ENCODE measurements around the gene GLCCI1. TPM values are rescaled to one million over a fixed set of nuclear protein-coding genes. Genes with fewer than 3 reads are reported as not detected.

The GLCCI1 gene
- total RNA-seq, 1 experiment from 2014 or later, result 55.7 TPM

DNA sequence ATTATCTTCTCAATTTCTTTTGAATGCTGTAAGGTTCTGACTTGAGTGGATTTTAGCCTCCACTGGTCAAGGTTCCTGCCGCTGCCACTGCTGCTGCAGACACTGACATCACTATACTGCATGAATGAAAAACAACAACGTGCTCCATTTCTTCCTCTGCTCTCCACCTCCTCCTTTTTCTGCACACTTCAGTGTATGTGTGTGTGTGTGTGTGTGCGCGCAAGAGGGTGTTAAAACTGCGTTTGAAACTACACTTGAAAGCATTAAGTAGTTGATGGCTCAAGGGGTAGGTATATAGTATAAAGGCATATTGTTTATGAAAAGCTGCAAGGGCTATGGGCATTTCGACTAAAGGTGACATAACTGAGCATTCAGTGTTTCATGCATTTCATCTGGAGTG, 3.5 kb downstream of the GLCCI1 start:
- peak overlapping the region; percentile 46 for H3K27ac ChIP-seq (ENCODE audit: low read length)
- no peak overlapping the region for H2AFZ ChIP-seq (ENCODE audit: low read length)
- peak overlapping the region; percentile 64 for H3K9ac ChIP-seq (ENCODE audit: low read length)

DNA sequence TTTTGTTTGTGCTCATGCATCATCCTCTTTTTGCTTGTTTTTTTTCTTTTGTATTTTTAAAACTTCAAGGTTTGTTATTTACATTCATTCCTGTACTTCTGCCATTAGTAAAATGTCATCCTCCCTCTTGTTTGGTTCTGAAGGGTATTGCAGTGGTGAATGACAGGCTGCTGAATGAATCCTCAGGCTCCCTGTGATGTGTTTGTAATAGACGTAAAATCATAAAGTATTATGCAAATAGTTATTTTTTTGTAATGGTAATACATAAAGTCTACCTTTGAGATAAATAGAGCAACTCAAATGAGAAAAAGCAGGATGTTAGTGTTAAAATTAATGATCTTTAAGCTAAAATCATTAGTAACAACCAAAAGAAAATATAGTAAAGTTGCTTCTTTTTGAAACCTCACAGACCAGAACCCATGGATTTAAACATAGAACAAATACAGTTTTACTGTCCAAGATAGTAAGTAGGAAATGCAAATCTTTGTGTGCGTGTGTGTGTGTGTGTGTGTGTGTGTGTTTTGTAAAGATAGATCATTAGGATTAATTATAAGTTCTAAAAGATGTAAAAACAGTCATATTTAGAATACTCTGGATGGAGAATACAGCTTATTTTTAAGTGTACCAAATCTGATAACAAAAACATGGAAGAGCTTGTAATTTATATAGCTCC, 4.5 kb downstream of the GLCCI1 start:
- Histone ChIP-seq H3K4me3 (ENCODE audit: low read length) (peak overlapping the region; percentile 41), H3K27ac (ENCODE audit: low read length) (peak overlapping the region; percentile 46), H3K9me3 (ENCODE audit: low read length) (no peaks in the 10 kb centered on the region), H3K4me1 (ENCODE audit: low read length) (peaks cover 46% of the 10 kb centered on the region), H3K27me3 (ENCODE audit: low read length) (no peaks in the 10 kb centered on the region), H3K36me3 (ENCODE audit: insufficient read depth, low read length) (no peaks in the 10 kb centered on the region), H2AFZ (ENCODE audit: low read length) (no peak overlapping the region), H3K79me2 (ENCODE audit: low read length) (peaks cover 82% of the 10 kb centered on the region), H4K20me1 (ENCODE audit: insufficient read depth, low read depth, low read length) (no peaks in the 10 kb centered on the region), H3K9me2 (replicated peaks; ENCODE audit: insufficient read depth, low read length) (no peaks in the 10 kb centered on the region), H3K9ac (ENCODE audit: low read length) (no peak overlapping the region), H3K4me2 (ENCODE audit: low read depth, low read length, poor library complexity, severe bottlenecking) (peak overlapping the region; percentile 70)
- no peak for DNase-seq

More for the DNA sequence above, 3.5 kb downstream of the GLCCI1 start:
- Histone ChIP-seq H3K4me3 (ENCODE audit: low read length) (peak overlapping the region; percentile 63), H3K9me3 (ENCODE audit: low read length) (no peaks in the 10 kb centered on the region), H3K79me2 (ENCODE audit: low read length) (peaks cover 72% of the 10 kb centered on the region), H3K4me1 (ENCODE audit: low read length) (peaks cover 55% of the 10 kb centered on the region), H3K36me3 (ENCODE audit: insufficient read depth, low read length) (no peaks in the 10 kb centered on the region), H3K27me3 (ENCODE audit: low read length) (no peaks in the 10 kb centered on the region), H3K4me2 (ENCODE audit: low read depth, low read length, poor library complexity, severe bottlenecking) (peak overlapping the region; percentile 70), H3K9me2 (replicated peaks; ENCODE audit: insufficient read depth, low read length) (no peaks in the 10 kb centered on the region), H4K20me1 (ENCODE audit: insufficient read depth, low read depth, low read length) (no peaks in the 10 kb centered on the region)
- peak; percentile 59 for DNase-seq

DNA sequence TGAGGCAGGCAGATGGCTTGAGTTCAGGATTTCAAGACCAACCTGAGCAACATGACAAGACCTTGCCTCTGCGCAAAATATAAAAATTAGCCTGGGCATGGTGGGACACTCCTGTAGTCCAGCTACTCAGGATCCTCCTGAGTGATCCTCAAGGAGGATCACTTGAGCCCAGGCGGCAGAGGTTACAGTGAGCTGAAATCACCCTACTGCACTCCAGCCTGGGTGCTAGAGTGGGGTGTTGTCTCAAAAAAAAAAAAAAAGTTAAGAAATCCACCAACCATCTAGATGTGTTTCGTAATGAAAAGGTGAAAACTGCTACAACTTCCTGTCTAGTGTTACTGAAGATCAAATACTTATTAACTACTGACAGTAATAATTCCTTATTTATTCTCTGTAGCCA, 8.1 kb downstream of the GLCCI1 start:
- Histone ChIP-seq H3K9ac (ENCODE audit: low read length) (no peak overlapping the region), H3K79me2 (ENCODE audit: low read length) (peaks cover 89% of the 10 kb centered on the region), H3K9me2 (replicated peaks; ENCODE audit: insufficient read depth, low read length) (no peaks in the 10 kb centered on the region), H3K9me3 (ENCODE audit: low read length) (no peaks in the 10 kb centered on the region), H3K27ac (ENCODE audit: low read length) (no peak overlapping the region), H3K4me2 (ENCODE audit: low read depth, low read length, poor library complexity, severe bottlenecking) (no peak overlapping the region), H3K36me3 (ENCODE audit: insufficient read depth, low read length) (0 out of 2 replicates have a peak, but pooled peaks cover 3% of the 10 kb centered on the region), H3K4me3 (ENCODE audit: low read length) (no peak overlapping the region), H4K20me1 (ENCODE audit: insufficient read depth, low read depth, low read length) (no peaks in the 10 kb centered on the region), H3K27me3 (ENCODE audit: low read length) (no peaks in the 10 kb centered on the region), H3K4me1 (ENCODE audit: low read length) (peaks cover 27% of the 10 kb centered on the region), H2AFZ (ENCODE audit: low read length) (no peak overlapping the region)
- DNase-seq, result no peak

- H3K4me2 ChIP-seq (ENCODE audit: low read depth, low read length, poor library complexity, severe bottlenecking), result no peak overlapping the region
- no peak overlapping the region for H2AFZ ChIP-seq (ENCODE audit: low read length)
- peaks cover 90% of the 10 kb centered on the region for H3K79me2 ChIP-seq (ENCODE audit: low read length)
- no peak overlapping the region for H3K27ac ChIP-seq (ENCODE audit: low read length)
- H3K27me3 ChIP-seq (ENCODE audit: low read length), result no peaks in the 10 kb centered on the region
- no peak overlapping the region for H3K9ac ChIP-seq (ENCODE audit: low read length)
- no peak for DNase-seq
- no peaks in the 10 kb centered on the region for H3K9me3 ChIP-seq (ENCODE audit: low read length)
- no peak overlapping the region for H3K4me3 ChIP-seq (ENCODE audit: low read length)
- 0 out of 2 replicates have a peak, but pooled peaks cover 3% of the 10 kb centered on the region for H3K36me3 ChIP-seq (ENCODE audit: insufficient read depth, low read length)
- peaks cover 18% of the 10 kb centered on the region for H3K4me1 ChIP-seq (ENCODE audit: low read length)
- H4K20me1 ChIP-seq (ENCODE audit: insufficient read depth, low read depth, low read length), result no peaks in the 10 kb centered on the region
- H3K9me2 ChIP-seq (replicated peaks; ENCODE audit: insufficient read depth, low read length), result no peaks in the 10 kb centered on the region
Measured at GRCh38 chr7:7977774-7978173, 9.2 kb downstream of the GLCCI1 start.

GRCh38 chr7:7978860-7979259, 10.3 kb downstream of the GLCCI1 start:
- H3K36me3 ChIP-seq (ENCODE audit: insufficient read depth, low read length), result 0 out of 2 replicates have a peak, but pooled peaks cover 3% of the 10 kb centered on the region
- no peak for DNase-seq
- H3K4me1 ChIP-seq (ENCODE audit: low read length), result peaks cover 7% of the 10 kb centered on the region
- H3K79me2 ChIP-seq (ENCODE audit: low read length), result peaks cover 89% of the 10 kb centered on the region
- no peaks in the 10 kb centered on the region for H3K9me3 ChIP-seq (ENCODE audit: low read length)
- H3K27me3 ChIP-seq (ENCODE audit: low read length), result no peaks in the 10 kb centered on the region
- no peak overlapping the region for H2AFZ ChIP-seq (ENCODE audit: low read length)
- no peak overlapping the region for H3K4me2 ChIP-seq (ENCODE audit: low read depth, low read length, poor library complexity, severe bottlenecking)
- no peaks in the 10 kb centered on the region for H4K20me1 ChIP-seq (ENCODE audit: insufficient read depth, low read depth, low read length)
- H3K27ac ChIP-seq (ENCODE audit: low read length), result no peak overlapping the region
- H3K4me3 ChIP-seq (ENCODE audit: low read length), result no peak overlapping the region
- H3K9ac ChIP-seq (ENCODE audit: low read length), result no peak overlapping the region
- H3K9me2 ChIP-seq (replicated peaks; ENCODE audit: insufficient read depth, low read length), result no peaks in the 10 kb centered on the region

GRCh38 chr7:7979558-7979957, 11.0 kb downstream of the GLCCI1 start:
- Histone ChIP-seq H3K9me3 (ENCODE audit: low read length) (no peaks in the 10 kb centered on the region), H3K4me2 (ENCODE audit: low read depth, low read length, poor library complexity, severe bottlenecking) (no peak overlapping the region), H3K4me1 (ENCODE audit: low read length) (no peaks in the 10 kb centered on the region; the same call in 1 of the 2 replicates), H2AFZ (ENCODE audit: low read length) (no peak overlapping the region), H3K27me3 (ENCODE audit: low read length) (no peaks in the 10 kb centered on the region), H3K36me3 (ENCODE audit: insufficient read depth, low read length) (0 out of 2 replicates have a peak, but pooled peaks cover 3% of the 10 kb centered on the region), H3K9ac (ENCODE audit: low read length) (no peak overlapping the region), H3K4me3 (ENCODE audit: low read length) (no peak overlapping the region), H4K20me1 (ENCODE audit: insufficient read depth, low read depth, low read length) (no peaks in the 10 kb centered on the region), H3K27ac (ENCODE audit: low read length) (no peak overlapping the region), H3K79me2 (ENCODE audit: low read length) (peaks cover 89% of the 10 kb centered on the region), H3K9me2 (replicated peaks; ENCODE audit: insufficient read depth, low read length) (no peaks in the 10 kb centered on the region)
- DNase-seq, result no peak

DNA sequence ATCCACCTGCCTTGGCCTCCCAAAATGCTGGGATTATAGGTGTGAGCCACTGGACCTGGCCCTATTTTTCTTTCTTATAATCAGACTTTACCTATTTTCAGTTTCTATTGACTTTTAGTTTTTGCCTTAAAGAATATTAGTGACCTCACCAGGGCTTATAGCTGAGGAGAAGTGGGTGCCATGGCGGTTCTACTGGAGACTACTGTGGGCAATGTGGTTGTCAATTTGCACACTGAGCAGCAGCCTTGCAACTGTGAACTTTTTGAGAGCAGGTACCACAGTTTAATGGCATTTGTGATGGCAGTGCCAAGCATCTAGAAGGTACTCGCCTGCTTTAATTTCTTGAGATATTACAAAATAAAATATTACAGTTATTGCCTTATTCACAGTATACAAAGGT, 11.5 kb downstream of the GLCCI1 start:
- H3K9me2 ChIP-seq (replicated peaks; ENCODE audit: insufficient read depth, low read length), result no peaks in the 10 kb centered on the region
- no peaks in the 10 kb centered on the region for H4K20me1 ChIP-seq (ENCODE audit: insufficient read depth, low read depth, low read length)
- no peak overlapping the region for H2AFZ ChIP-seq (ENCODE audit: low read length)
- H3K27me3 ChIP-seq (ENCODE audit: low read length), result no peaks in the 10 kb centered on the region
- no peaks in the 10 kb centered on the region for H3K4me1 ChIP-seq (ENCODE audit: low read length)
- DNase-seq, result no peak
- H3K9me3 ChIP-seq (ENCODE audit: low read length), result no peaks in the 10 kb centered on the region
- no peak overlapping the region for H3K27ac ChIP-seq (ENCODE audit: low read length)
- H3K4me2 ChIP-seq (ENCODE audit: low read depth, low read length, poor library complexity, severe bottlenecking), result no peak overlapping the region
- no peak overlapping the region for H3K4me3 ChIP-seq (ENCODE audit: low read length)
- no peak overlapping the region for H3K9ac ChIP-seq (ENCODE audit: low read length)
- H3K36me3 ChIP-seq (ENCODE audit: insufficient read depth, low read length), result 0 out of 2 replicates have a peak, but pooled peaks cover 3% of the 10 kb centered on the region
- H3K79me2 ChIP-seq (ENCODE audit: low read length), result peaks cover 89% of the 10 kb centered on the region

DNA sequence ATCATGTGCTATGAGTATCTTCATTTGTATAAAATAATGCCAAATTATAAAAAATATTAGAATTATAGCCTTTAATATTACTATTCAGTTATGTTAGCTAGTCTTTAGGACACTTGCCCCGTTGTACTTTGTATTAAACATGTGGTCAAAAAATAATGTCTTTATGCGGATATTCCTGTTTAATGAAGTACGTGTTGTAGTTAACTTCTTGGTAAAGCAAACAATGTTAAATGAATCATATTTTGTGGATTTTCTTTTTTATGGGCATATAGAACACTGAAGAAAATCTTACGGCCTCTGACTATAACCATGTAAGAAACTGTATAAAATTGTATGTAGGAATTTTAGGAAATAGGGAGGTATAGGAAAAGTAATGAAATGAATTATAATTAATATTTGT, 14.3 kb downstream of the GLCCI1 start:
- Histone ChIP-seq H2AFZ (ENCODE audit: low read length) (no peak overlapping the region), H3K27me3 (ENCODE audit: low read length) (no peaks in the 10 kb centered on the region), H4K20me1 (ENCODE audit: insufficient read depth, low read depth, low read length) (no peaks in the 10 kb centered on the region), H3K4me3 (ENCODE audit: low read length) (no peak overlapping the region), H3K79me2 (ENCODE audit: low read length) (peaks cover 88% of the 10 kb centered on the region), H3K9me2 (replicated peaks; ENCODE audit: insufficient read depth, low read length) (no peaks in the 10 kb centered on the region), H3K36me3 (ENCODE audit: insufficient read depth, low read length) (0 out of 2 replicates have a peak, but pooled peaks cover 3% of the 10 kb centered on the region), H3K27ac (ENCODE audit: low read length) (no peak overlapping the region), H3K9me3 (ENCODE audit: low read length) (no peaks in the 10 kb centered on the region), H3K9ac (ENCODE audit: low read length) (no peak overlapping the region), H3K4me2 (ENCODE audit: low read depth, low read length, poor library complexity, severe bottlenecking) (no peak overlapping the region), H3K4me1 (ENCODE audit: low read length) (no peaks in the 10 kb centered on the region)
- no peak for DNase-seq

Data from Karpas-422 (cell line).